Thoracic aorta (tissue), 2 donors: ENCODE results near the gene CD200. TPM values are rescaled to one million over a fixed set of nuclear protein-coding genes. Genes with fewer than 3 reads are reported as not detected.
A peak's percentile ranks its signal among the peaks of the same experiment; 100 is the strongest.
"Not testable (repeated sequence)": the region's sequence is repeated elsewhere in the genome, so short reads cannot be mapped to it uniquely, and the experiment has no call there.

Experiments
- ATAC-seq: fragments of 150-250 bp; one replicate; pipeline ENCODE4 v1.8.0; 2017; ENCODE audit warnings: low read depth; ENCODE audit not compliant: insufficient number of reproducible peaks, low FRiP score
- DNase-seq: peaks from one replicate; pipeline ENCODE4 v3.0.0-alpha.2; 2020; ENCODE audit warnings: low spot score
- H3K27ac ChIP-seq, 2 donors: fragments of 200-600 bp; sonication (generic); 1 replicate in 1 of 2; 2 replicates in 1 of 2; pipeline ENCODE4 v1.5.1; 2016; ENCODE audit warnings: mild to moderate bottlenecking in 2 of 2, moderate library complexity in 2 of 2
- H3K27me3 ChIP-seq: fragments of 200-600 bp; sonication (generic); replicated peaks from 2 replicates; pipeline ENCODE4 v1.6.0; 2016; ENCODE audit warnings: mild to moderate bottlenecking; ENCODE audit not compliant: insufficient read depth
- H3K36me3 ChIP-seq: fragments of 200-600 bp; sonication (generic); one replicate; pipeline ENCODE4 v1.5.1; 2016
- H3K4me1 ChIP-seq, 2 donors: fragments of 200-600 bp; sonication (generic); 1 replicate in 1 of 2; 2 replicates in 1 of 2; pipeline versions ENCODE4 v1.5.1 to v1.6.0; 2016; ENCODE audit warnings: low read depth in 2 of 2, mild to moderate bottlenecking in 1 of 2; ENCODE audit not compliant: control insufficient read depth in 1 of 2
- H3K4me3 ChIP-seq: fragments of 200-600 bp; sonication (generic); 2 replicates; pipeline ENCODE4 v1.5.1; 2016; ENCODE audit warnings: mild to moderate bottlenecking
- H3K9me3 ChIP-seq: fragments of 200-600 bp; sonication (generic); 2 replicates; pipeline ENCODE4 v1.5.1; 2016
- CTCF ChIP-seq: fragments of 200-600 bp; sonication (generic); IDR thresholded peaks from one replicate; pipeline ENCODE4 v1.5.1; 2019; ENCODE audit warnings: antibody characterized with exemption
- total RNA-seq, 2 donors: library from RNA; depleted of rRNA; stranded (reverse); fragments of >200 nt; gene quantifications; one replicate each; pipeline versions ENCODE4 v1.1.0 to v1.2.3, GENCODE V29; 2016

The CD200 gene
- total RNA-seq, 2 donors from 2014 or later = 22.5 to 42.2 TPM

- Histone ChIP-seq H3K9me3 (no peaks in the 10 kb centered on the region), H3K27me3 (no peaks in the 10 kb centered on the region), H3K4me1 (peaks cover 7 to 8% of the 10 kb centered on the region in 2 donors), H3K4me3 (no peak overlapping the region), H3K36me3 (no peaks in the 10 kb centered on the region), H3K27ac (no peak overlapping the region)
- ATAC-seq (no peak), DNase-seq (no peak)
- no peak for TF ChIP-seq CTCF
Observed at GRCh38 chr3:112401617-112402016, 68.7 kb downstream of the CD200 start.

- Histone ChIP-seq H3K36me3 (no peaks in the 10 kb centered on the region), H3K4me1 (peaks cover 13 to 22% of the 10 kb centered on the region in 2 donors), H3K4me3 (no peak overlapping the region), H3K9me3 (no peaks in the 10 kb centered on the region), H3K27ac (no peak overlapping the region), H3K27me3 (no peaks in the 10 kb centered on the region)
- DNase-seq (no peak), ATAC-seq (no peak)
- no peak for TF ChIP-seq CTCF
Observed at GRCh38 chr3:112403103-112403502, 70.1 kb downstream of the CD200 start.

GRCh38 chr3:112404924-112405549, 72.1 kb downstream of the CD200 start:
- peaks cover 13 to 29% of the 10 kb centered on the region in 2 donors for H3K4me1 ChIP-seq
- not testable (repeated sequence) for H3K36me3 ChIP-seq, H3K9me3 ChIP-seq, H3K27me3 ChIP-seq, H3K27ac ChIP-seq, ATAC-seq, H3K4me3 ChIP-seq, DNase-seq

- Histone ChIP-seq H3K36me3 (no peaks in the 10 kb centered on the region), H3K4me3 (no peak overlapping the region), H3K27ac (peak overlapping the region in 1 of 2 donors; percentile 76), H3K27me3 (no peaks in the 10 kb centered on the region), H3K4me1 (peaks cover 13 to 35% of the 10 kb centered on the region in 2 donors), H3K9me3 (no peaks in the 10 kb centered on the region)
- DNase-seq = no peak
- no peak for TF ChIP-seq CTCF
- ATAC-seq = no peak
Observed at GRCh38 chr3:112405845-112406244, 72.9 kb downstream of the CD200 start.

GRCh38 chr3:112407214-112407887, 74.4 kb downstream of the CD200 start:
- Histone ChIP-seq H3K4me1 (peaks cover 16 to 44% of the 10 kb centered on the region in 2 donors), H3K27me3 (no peaks in the 10 kb centered on the region), H3K4me3 (no peak overlapping the region), H3K9me3 (no peaks in the 10 kb centered on the region), H3K36me3 (no peaks in the 10 kb centered on the region), H3K27ac (peak overlapping the region; percentile 73 to 76)
- ATAC-seq = no peak
- no peak for DNase-seq
- no peak for TF ChIP-seq CTCF
